GM12865 (cell line): ENCODE data around the gene PROX1.
"Not testable (repeated sequence)": the region's sequence is repeated elsewhere in the genome, so short reads cannot be mapped to it uniquely, and the experiment has no call there.

Experiments used
- DNase-seq: peaks from one replicate; pipeline ENCODE4 v3.0.0; 2010; ENCODE audit warnings: low read depth
- H3K4me3 ChIP-seq: 2 replicates; pipeline ENCODE4 v1.5.1; 2011; ENCODE audit warnings: mild to moderate bottlenecking, low read depth, low read length, control low read depth
- TF ChIP-seq, protein P1 (sequence below): IDR thresholded peaks from 2 replicates; pipeline ENCODE4 v1.5.1; 2011; ENCODE audit warnings: low read length, control low read depth, low read depth, inconsistent platforms; ENCODE audit not compliant: insufficient read depth; ENCODE audit errors: missing control alignments

The PROX1 gene

DNA sequence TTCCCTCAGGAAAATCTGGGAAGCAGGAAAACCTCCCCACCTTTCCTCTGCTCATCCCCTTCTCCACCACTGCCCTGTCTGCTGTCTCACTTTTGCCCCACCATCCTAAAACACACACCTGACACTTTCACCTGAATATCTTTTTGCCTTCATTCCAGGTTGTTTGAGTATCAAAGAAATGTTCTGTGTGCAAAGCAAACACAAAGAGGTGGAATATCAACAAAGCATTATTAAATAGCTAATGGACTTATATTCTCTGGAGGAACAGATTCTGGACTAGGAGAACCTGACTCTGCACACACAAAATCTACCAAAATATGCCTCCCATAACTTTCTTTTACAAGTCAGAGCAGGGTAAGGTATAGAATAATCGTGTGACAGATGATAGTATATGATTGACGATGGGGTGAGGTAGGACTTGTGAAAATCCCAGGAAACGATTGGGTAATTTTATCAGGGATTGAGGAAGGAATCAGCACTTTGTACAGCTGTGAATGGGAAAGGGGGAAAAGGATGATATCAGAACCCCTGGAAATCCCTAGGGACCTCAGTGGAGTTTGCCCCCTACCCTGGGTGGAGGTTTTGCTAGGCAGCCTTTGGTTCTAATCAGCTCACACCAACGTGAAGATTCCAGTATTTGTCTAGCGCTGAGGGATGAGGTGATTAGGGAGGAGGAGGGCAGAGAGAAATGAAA lies 87.7 kb downstream of the PROX1 start:
- H3K4me3 ChIP-seq = no peak overlapping the region
- no peak for DNase-seq
- TF ChIP-seq, protein P1, sequence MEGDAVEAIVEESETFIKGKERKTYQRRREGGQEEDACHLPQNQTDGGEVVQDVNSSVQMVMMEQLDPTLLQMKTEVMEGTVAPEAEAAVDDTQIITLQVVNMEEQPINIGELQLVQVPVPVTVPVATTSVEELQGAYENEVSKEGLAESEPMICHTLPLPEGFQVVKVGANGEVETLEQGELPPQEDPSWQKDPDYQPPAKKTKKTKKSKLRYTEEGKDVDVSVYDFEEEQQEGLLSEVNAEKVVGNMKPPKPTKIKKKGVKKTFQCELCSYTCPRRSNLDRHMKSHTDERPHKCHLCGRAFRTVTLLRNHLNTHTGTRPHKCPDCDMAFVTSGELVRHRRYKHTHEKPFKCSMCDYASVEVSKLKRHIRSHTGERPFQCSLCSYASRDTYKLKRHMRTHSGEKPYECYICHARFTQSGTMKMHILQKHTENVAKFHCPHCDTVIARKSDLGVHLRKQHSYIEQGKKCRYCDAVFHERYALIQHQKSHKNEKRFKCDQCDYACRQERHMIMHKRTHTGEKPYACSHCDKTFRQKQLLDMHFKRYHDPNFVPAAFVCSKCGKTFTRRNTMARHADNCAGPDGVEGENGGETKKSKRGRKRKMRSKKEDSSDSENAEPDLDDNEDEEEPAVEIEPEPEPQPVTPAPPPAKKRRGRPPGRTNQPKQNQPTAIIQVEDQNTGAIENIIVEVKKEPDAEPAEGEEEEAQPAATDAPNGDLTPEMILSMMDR = no peak

DNA sequence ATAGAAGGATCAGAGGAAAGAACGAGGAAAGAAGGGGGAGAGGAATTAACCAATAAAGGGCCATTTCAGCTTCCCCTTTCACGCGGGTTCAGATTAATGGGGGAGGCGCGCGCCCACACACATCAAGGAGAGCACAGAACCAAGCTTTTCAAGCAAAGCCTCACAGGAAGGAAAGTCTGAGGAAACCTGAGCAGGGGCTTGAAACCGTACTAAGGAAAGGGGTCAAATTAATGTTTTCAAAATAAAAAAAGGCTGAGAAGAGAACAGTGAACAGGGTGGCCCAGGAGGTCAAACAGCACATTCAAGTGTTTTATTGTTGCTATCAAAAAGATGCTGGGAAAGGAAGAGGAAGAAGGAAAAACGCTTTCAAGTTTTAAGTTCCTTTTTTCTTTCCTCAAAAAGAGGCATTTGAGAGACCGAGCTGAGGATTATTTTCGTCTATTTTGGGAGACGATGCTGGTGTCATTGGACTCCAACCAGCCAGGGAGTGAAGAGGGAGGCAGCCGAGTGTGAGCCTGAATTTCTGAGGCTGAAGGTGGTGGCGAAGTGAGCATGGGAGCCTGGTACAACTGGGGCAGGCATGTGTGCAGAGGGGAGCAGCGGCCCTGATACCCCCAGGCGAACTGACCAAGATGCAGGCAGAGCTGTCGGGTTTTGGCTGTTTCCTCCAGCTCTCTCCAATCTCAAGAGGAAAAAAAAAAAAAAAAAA lies 88.4 kb downstream of the PROX1 start:
- DNase-seq = no peak
- TF ChIP-seq, protein P1 = no peak
- H3K4me3 ChIP-seq = no peak overlapping the region

DNA sequence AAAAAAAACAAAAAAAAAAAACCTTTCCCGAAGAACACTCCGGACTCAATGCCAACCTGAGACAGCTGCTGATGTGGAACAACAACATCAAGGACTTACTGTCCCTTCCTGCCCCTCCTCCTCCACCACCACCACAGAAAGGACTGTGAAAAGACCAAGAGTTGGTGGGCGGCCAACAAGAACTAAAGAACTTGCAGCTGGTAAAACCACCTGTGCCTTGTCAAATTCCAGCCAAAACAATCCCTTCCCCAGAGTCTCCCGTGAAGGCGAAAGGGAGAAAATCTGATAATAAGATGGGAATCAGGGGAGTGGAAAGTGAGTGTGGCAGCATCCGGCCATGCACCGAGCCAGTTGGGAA lies 88.9 kb downstream of the PROX1 start:
- no peak overlapping the region for H3K4me3 ChIP-seq
- DNase-seq = no peak

DNA sequence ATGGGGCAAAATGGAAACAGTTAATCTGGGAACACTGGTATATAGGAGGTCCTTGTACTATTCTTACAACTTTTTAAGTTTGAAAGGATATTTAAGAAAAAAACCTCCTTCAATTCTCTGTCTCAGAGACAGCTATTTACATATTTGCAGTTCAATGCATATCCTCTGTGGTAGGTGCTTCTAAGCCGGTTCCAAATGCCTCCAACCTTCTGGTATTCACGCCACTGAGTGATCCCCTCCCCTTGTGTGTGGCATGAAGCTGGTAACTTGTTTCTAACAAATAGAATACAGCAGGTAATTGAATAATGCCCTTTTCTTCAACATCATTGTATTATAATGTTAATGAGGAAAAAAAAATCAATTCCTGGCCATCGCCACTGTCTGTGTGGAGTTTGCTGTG lies 91.2 kb downstream of the PROX1 start:
- no peak for DNase-seq
- TF ChIP-seq, protein P1 = no peak
- H3K4me3 ChIP-seq = no peak overlapping the region

More for the DNA sequence above, 88.9 kb downstream of the PROX1 start:
- TF ChIP-seq, protein P1 = no peak

DNA sequence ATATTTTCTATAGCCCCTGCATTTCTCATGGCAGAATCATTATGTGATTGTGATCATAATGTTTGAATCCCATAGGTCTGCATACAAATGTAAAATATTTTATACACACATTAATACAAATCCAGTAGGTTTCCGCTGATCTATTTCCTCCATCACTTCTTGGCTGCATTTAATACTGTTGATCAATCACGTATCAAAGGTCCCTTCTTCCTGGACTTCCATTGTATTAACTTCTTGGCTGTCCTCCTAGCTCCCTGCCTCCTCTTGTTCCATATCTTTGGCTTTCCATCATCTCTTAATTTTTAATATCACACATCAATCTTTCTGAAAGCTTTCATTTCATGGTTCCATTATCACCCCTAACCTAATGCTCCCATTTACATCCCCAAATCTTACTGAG lies 97.6 kb downstream of the PROX1 start:
- TF ChIP-seq, protein P1 = no peak
- no peak for DNase-seq
- no peak overlapping the region for H3K4me3 ChIP-seq

DNA sequence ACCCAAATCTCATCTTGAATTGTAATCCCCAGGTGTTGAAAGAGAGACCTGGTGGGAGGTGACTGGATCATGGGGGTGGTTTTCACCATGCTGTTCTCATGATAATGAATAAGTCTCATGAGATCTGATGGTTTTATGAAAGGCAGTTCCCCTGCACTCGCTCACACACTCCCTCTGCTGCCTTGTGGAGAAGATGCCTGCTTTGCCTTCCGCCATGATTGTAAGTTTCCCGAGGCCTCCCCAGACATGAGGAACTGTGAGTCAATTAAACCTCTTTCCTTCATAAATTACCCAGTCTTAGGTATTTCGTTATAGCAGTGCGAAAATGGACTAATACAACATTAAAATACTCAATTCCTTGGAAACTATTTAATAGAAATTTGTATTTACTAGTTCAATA lies 99.2 kb downstream of the PROX1 start:
- TF ChIP-seq, protein P1 = no peak
- H3K4me3 ChIP-seq = no peak overlapping the region
- no peak for DNase-seq

DNA sequence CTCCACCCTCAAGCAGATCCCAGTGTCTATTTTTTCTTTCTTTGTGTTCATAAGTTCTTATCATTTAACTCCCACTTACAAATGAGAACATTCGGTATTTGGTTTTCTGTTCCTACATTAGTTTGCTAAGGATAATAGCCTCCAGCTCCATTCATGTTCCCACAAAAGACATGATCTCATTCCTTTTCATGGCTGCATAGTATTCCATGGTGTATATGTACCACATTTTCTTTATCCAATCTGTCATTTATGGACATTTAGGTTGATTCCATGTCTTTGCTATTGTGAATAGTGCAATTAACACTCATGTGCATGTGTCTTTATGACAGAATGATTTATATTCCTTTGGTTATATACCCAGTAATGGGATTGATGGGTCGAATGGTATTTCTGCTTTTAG lies 101.2 kb downstream of the PROX1 start:
- not testable (repeated sequence) for H3K4me3 ChIP-seq, DNase-seq
